HCT116 (cell line): ENCODE measurements around the gene ASIP.

ENCODE experiments used
- EZH2 ChIP-seq: fragments of 200-600 bp; sonication (generic); IDR thresholded peaks from 2 replicates; pipeline ENCODE4 v1.6.1; 2017; ENCODE audit warnings: antibody characterized with exemption, mixed run types
- RAD21 ChIP-seq: IDR thresholded peaks from 2 replicates; pipeline ENCODE4 v1.6.1; 2012; ENCODE audit warnings: low read depth, mild to moderate bottlenecking
- REST ChIP-seq: IDR thresholded peaks from 2 replicates; pipeline ENCODE4 v1.6.1; 2012; ENCODE audit warnings: low read depth

DNA sequence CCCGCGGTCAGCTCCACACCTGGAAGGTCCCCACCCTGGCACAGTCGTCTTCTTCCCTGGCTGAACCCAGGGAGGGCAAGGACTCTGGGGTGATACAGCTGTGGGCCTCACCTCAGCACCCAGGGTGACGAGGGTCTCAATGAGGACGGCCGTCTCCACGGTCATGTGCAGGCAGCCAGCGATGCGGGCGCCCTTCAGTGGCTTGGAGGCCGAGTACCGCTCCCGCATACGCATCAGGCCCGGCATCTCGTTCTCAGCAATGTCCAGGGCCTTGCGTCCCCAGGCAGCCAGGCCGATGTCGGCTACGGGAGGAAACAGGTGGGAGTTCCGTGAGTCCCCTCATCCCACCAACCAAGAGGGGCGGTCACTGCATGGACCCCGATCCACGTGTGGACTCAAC is 54.1 kb downstream of the ASIP start:
- TF ChIP-seq RAD21 (no peak), EZH2 (no peak), REST (no peak)
